K562 (cell line): ENCODE data around the gene CXCL17. TPM values are rescaled to one million over a fixed set of nuclear protein-coding genes. Genes with fewer than 3 reads are reported as not detected.

Experiments
- BACH1 ChIP-seq: fragments of 200-800 bp; sonication (Bioruptor generic); IDR thresholded peaks from 2 replicates; pipeline ENCODE4 v1.6.1; 2016; ENCODE audit warnings: missing genetic modification characterization, missing compliant biosample characterization
- CBX1 ChIP-seq: sonication (generic); IDR thresholded peaks from 2 replicates; pipeline ENCODE4 v1.6.1; 2016; ENCODE audit warnings: antibody characterized with exemption, low read depth, mild to moderate bottlenecking
- CCNT2 ChIP-seq: IDR thresholded peaks from 2 replicates; pipeline ENCODE4 v1.6.1; 2011; ENCODE audit warnings: borderline replicate concordance, low read depth, mild to moderate bottlenecking, moderate library complexity, mixed read lengths, low read length; ENCODE audit not compliant: insufficient read length; ENCODE audit errors: extremely low read depth
- CREB1 ChIP-seq, 2 experiments: sonication (generic) in 1 of 2; formaldehyde crosslinking in 1 of 2; IDR thresholded peaks; 2 replicates each; pipeline versions ENCODE4 v1.6.1 to v1.8.0; 2012 to 2022; ENCODE audit warnings: inconsistent platforms in 1 of 2, mild to moderate bottlenecking in 1 of 2, missing genetic modification reagents in 1 of 2, moderate library complexity in 1 of 2
- CTBP1 ChIP-seq: fragments of 450-650 bp; IDR thresholded peaks from 2 replicates; pipeline ENCODE4 v1.6.1; 2016; ENCODE audit warnings: borderline replicate concordance
- ESRRA ChIP-seq: fragments of 450-650 bp; IDR thresholded peaks from 2 replicates; pipeline ENCODE4 v1.6.1; 2014; ENCODE audit warnings: low read depth, mild to moderate bottlenecking, moderate library complexity, borderline replicate concordance
- KAT7 ChIP-seq: sonication (generic); formaldehyde crosslinking; IDR thresholded peaks from 2 replicates; pipeline ENCODE4 v1.8.0; 2022; ENCODE audit warnings: missing genetic modification reagents, mild to moderate bottlenecking, borderline replicate concordance
- LCOR ChIP-seq: sonication (generic); formaldehyde crosslinking; IDR thresholded peaks from 2 replicates; pipeline ENCODE4 v1.8.0; 2022; ENCODE audit warnings: mild to moderate bottlenecking, missing genetic modification reagents
- MBD2 ChIP-seq: sonication (generic); IDR thresholded peaks from 2 replicates; pipeline ENCODE4 v1.6.1; 2016; ENCODE audit warnings: low read depth, borderline replicate concordance
- NCOA4 ChIP-seq: fragments of 450-650 bp; IDR thresholded peaks from 2 replicates; pipeline ENCODE4 v1.6.1; 2018; ENCODE audit warnings: mild to moderate bottlenecking; ENCODE audit not compliant: partially characterized antibody
- NFYB ChIP-seq: IDR thresholded peaks from 2 replicates; pipeline ENCODE4 v1.6.1; 2011; ENCODE audit warnings: mild to moderate bottlenecking, moderate library complexity; ENCODE audit not compliant: insufficient read length; ENCODE audit errors: extremely low read depth
- PHF8 ChIP-seq: fragments of 200-600 bp; sonication (generic); IDR thresholded peaks from 2 replicates; pipeline ENCODE4 v1.6.1; 2012; ENCODE audit warnings: mixed run types, mild to moderate bottlenecking, inconsistent platforms, low read length, moderate library complexity, borderline replicate concordance
- POLR2G ChIP-seq: fragments of 200-400 bp; formaldehyde crosslinking; IDR thresholded peaks from 2 replicates; pipeline ENCODE4 v1.6.1; 2017; ENCODE audit warnings: low read depth, mild to moderate bottlenecking, antibody characterized with exemption, low read length, moderate library complexity
- RBM34 ChIP-seq: fragments of 200-400 bp; formaldehyde crosslinking; IDR thresholded peaks from 2 replicates; pipeline ENCODE4 v1.6.1; 2018; ENCODE audit warnings: low read length, borderline replicate concordance; ENCODE audit not compliant: insufficient read depth
- ZBTB7A ChIP-seq: IDR thresholded peaks from 2 replicates; pipeline ENCODE4 v1.6.1; 2011; ENCODE audit warnings: low read depth, mild to moderate bottlenecking, low read length, moderate library complexity, borderline replicate concordance; ENCODE audit not compliant: control insufficient read depth
- ZEB2 ChIP-seq: fragments of 450-650 bp; IDR thresholded peaks from 2 replicates; pipeline ENCODE4 v1.6.1; 2016
- ZNF12 ChIP-seq: sonication (generic); formaldehyde crosslinking; IDR thresholded peaks from 2 replicates; pipeline ENCODE4 v1.4.0; 2020; ENCODE audit warnings: mild to moderate bottlenecking, missing genetic modification reagents
- ZNF146 ChIP-seq: IDR thresholded peaks from one replicate; pipeline ENCODE4 v1.6.1; 2018; ENCODE audit warnings: missing compliant biosample characterization; ENCODE audit not compliant: unreplicated experiment
- ZNF212 ChIP-seq: fragments of 450-650 bp; formaldehyde crosslinking; IDR thresholded peaks from 2 replicates; pipeline ENCODE4 v1.4.0; 2020; ENCODE audit warnings: mild to moderate bottlenecking
- ZNF263 ChIP-seq: sonication (generic); formaldehyde crosslinking; IDR thresholded peaks from 2 replicates; pipeline ENCODE4 v1.8.0; 2022; ENCODE audit warnings: mild to moderate bottlenecking, missing genetic modification reagents, borderline replicate concordance
- ZNF584 ChIP-seq: fragments of 200-800 bp; sonication (Bioruptor generic); IDR thresholded peaks from 2 replicates; pipeline ENCODE4 v1.6.1; 2016; ENCODE audit warnings: low read depth, mild to moderate bottlenecking, missing genetic modification characterization, missing compliant biosample characterization
- ZNF695 ChIP-seq: fragments of 450-650 bp; formaldehyde crosslinking; IDR thresholded peaks from 2 replicates; pipeline ENCODE4 v1.4.0; 2020; ENCODE audit warnings: mild to moderate bottlenecking, moderate library complexity
- polyA plus RNA-seq, 8 experiments: library from polyadenylated mRNA; depleted of rRNA in 4 of 8; stranded (reverse) in 5 of 8; unstranded in 3 of 8; fragments of >200 nt; fragmentation: Nextera tagmentation in 2 of 8; fragmentation: Illumina TruSeq in 1 of 8; extraction: Ambion mirVana in 2 of 8; extraction: Trizol in 1 of 8; gene quantifications; 2 replicates each; pipeline versions ENCODE4 v1.2.1 to v1.2.3, GENCODE V29; 2011 to 2014; ENCODE audit warnings: inconsistent platforms in 1 of 8, missing spikeins in 1 of 8
- total RNA-seq, 7 experiments: library from RNA; depleted of rRNA in 6 of 7; stranded (reverse); fragments of >200 nt in 6 of 7; fragmentation: Illumina TruSeq in 2 of 7; extraction: Trizol in 2 of 7; gene quantifications; 2 replicates each; pipeline versions ENCODE4 v1.2.1 to v1.2.3, GENCODE V29; 2011 to 2021; ENCODE audit warnings: low replicate concordance in 1 of 7
- TF ChIP-seq, protein P1 (sequence below): fragments of 450-650 bp; IDR thresholded peaks from 2 replicates; pipeline ENCODE4 v1.6.1; 2017; ENCODE audit warnings: mild to moderate bottlenecking, moderate library complexity
- TF ChIP-seq, protein P2 (sequence below), 2 experiments: fragments of 250-450 bp in 1 of 2; fragments of 450-650 bp in 1 of 2; sonication (Bioruptor Pico) in 1 of 2; IDR thresholded peaks; 2 replicates each; pipeline versions ENCODE4 v1.6.1 to v1.8.0; 2016 to 2021; ENCODE audit warnings: mild to moderate bottlenecking in 2 of 2, moderate library complexity in 2 of 2, missing compliant biosample characterization in 1 of 2, missing genetic modification characterization in 1 of 2
- TF ChIP-seq, protein P3 (sequence below): fragments of 200-800 bp; sonication (Bioruptor generic); IDR thresholded peaks from 2 replicates; pipeline ENCODE4 v1.6.1; 2017; ENCODE audit warnings: missing genetic modification characterization, missing compliant biosample characterization

CXCL17 gene
- total and polyA plus RNA-seq, 9 of the 15 experiments (the other 6 are each of a cell fraction or from before 2014, with no cell fraction given), result 0.10 to 0.15 TPM; not detected in 7

DNA sequence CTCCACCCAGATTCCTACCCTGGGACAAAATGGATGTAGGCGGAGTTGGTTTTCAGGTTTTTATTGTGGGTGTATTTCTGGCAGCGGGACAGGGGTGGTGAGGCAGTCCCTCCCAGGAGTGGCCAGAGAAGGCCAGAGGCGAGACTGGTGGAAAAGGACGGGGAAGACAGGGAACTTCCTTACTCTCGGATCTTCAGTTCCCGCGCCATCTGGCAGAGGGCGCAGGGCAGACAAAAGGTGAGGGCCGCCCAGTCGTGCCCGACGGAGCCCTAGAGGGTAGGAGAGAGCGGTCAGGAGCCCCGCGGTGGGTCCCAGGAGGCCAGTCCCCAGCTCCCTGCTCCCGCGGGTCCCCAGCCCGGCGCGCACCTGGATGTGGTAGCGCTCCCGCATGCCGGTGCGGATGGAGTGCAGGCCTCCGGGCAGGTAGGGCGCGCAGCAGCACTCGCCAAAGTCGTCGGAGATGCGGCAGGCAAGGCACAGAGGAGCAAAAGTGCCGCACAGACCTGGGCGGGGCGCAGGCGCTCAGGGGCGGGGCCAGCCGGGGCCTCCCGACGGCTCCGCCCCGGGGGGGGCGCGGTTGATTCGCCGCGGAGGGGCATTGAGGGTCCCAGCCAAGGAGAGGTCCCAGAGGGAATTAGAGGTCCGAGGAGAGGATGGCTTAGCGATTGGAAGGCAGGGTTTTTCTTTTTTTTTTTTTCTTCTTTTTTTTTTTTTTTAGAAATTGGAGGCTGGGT, 55.6 kb downstream of the CXCL17 start (continued):
- TF ChIP-seq ZEB2 (peak; percentile 62; the same call in 1 of the 2 replicates), ZNF695 (CRISPR knock-in tag) (no peak), ZNF12 (CRISPR knock-in tag) (no peak), LCOR (CRISPR knock-in tag) (peak; percentile 26; the same call in 1 of the 2 replicates), MBD2 (no peak), RBM34 (no peak), PHF8 (peak; percentile 22; the same call in 1 of the 2 replicates), CCNT2 (peak; percentile 44), NCOA4 (no peak), ZBTB7A (peak; percentile 68; the same call in 1 of the 2 replicates), BACH1 (tag) (no peak), NFYB (no peak), KAT7 (CRISPR knock-in tag) (0 out of 2 replicates have a peak, but pooled peaks have one; percentile 38), ZNF584 (CRISPR knock-in tag) (no peak), POLR2G (peak; percentile 69), ESRRA (peak; percentile 57; the same call in 1 of the 2 replicates), CREB1 (IDR thresholded peaks at IDR 0.05) (no peak), CREB1 (CRISPR knock-in tag; IDR thresholded peaks at IDR 0.05) (no peak), CBX1 (0 out of 2 replicates have a peak, but pooled peaks have one; percentile 30), ZNF212 (CRISPR knock-in tag) (no peak), ZNF146 (CRISPR knock-in tag) (no peak), ZNF263 (CRISPR knock-in tag) (no peak), CTBP1 (peak; percentile 90)
- TF ChIP-seq, protein P1, sequence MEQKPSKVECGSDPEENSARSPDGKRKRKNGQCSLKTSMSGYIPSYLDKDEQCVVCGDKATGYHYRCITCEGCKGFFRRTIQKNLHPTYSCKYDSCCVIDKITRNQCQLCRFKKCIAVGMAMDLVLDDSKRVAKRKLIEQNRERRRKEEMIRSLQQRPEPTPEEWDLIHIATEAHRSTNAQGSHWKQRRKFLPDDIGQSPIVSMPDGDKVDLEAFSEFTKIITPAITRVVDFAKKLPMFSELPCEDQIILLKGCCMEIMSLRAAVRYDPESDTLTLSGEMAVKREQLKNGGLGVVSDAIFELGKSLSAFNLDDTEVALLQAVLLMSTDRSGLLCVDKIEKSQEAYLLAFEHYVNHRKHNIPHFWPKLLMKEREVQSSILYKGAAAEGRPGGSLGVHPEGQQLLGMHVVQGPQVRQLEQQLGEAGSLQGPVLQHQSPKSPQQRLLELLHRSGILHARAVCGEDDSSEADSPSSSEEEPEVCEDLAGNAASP, result no peak
- TF ChIP-seq, protein P2, sequence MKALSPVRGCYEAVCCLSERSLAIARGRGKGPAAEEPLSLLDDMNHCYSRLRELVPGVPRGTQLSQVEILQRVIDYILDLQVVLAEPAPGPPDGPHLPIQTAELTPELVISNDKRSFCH (CRISPR knock-in tag; IDR thresholded peaks at IDR 0.05), result no peak
- TF ChIP-seq, protein P2 (tag; IDR thresholded peaks at IDR 0.05), result 0 out of 2 replicates have a peak, but pooled peaks have one; percentile 25
- TF ChIP-seq, protein P3, sequence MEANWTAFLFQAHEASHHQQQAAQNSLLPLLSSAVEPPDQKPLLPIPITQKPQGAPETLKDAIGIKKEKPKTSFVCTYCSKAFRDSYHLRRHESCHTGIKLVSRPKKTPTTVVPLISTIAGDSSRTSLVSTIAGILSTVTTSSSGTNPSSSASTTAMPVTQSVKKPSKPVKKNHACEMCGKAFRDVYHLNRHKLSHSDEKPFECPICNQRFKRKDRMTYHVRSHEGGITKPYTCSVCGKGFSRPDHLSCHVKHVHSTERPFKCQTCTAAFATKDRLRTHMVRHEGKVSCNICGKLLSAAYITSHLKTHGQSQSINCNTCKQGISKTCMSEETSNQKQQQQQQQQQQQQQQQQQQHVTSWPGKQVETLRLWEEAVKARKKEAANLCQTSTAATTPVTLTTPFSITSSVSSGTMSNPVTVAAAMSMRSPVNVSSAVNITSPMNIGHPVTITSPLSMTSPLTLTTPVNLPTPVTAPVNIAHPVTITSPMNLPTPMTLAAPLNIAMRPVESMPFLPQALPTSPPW, result peak; percentile 42; the same call in 1 of the 2 replicates
